ENCODE results near the gene FGG. TPM values are rescaled to one million over a fixed set of nuclear protein-coding genes. Genes with fewer than 3 reads are reported as not detected.
A peak's percentile ranks its signal among the peaks of the same experiment; 100 is the strongest.

Gene FGG
- total and polyA plus RNA-seq, 2 of the 13 experiments (the other 11 are each of a cell fraction or from before 2014, with no cell fraction given), result 1,037 to 2,423 TPM

GRCh38 chr4:154564311-154564710 is 48.1 kb downstream of the FGG start:
- no peak overlapping the region for H3K4me2 ChIP-seq (ENCODE audit: low read depth, low read length)
- ChIA-PET CTCF (ENCODE audit: low intra/inter-chr PET ratio, low total read pairs) (no interaction called here), POLR2A (interaction anchor here (0.9 to 2.1 kb wide), 4 partner anchors 22 to 48 kb away, joined by 3 to 12 read pairs (median 4); partner anchors contain the start of gene FGG)
- DNase-seq (ENCODE audit: low spot score), result no peak
- 95% methylated on average over 1 of the region's 1 CpG for WGBS (ENCODE audit: low lambda C conversion rate)
- ATAC-seq, result no peak
- BruUV-seq (replicated peaks), result no TSS peak
- peaks cover 8% of the 10 kb centered on the region for H3K79me2 ChIP-seq (ENCODE audit: insufficient read depth, low read length)
- no peaks in the 10 kb centered on the region; a peak in 1 of 5 replicates for H3K36me3 ChIP-seq (replicated peaks in 1 of 2; ENCODE audit: control insufficient read depth in 1 of 2, insufficient read depth in 2 of 2, low read length in 2 of 2)
- H3K9ac ChIP-seq (ENCODE audit: insufficient read depth, low read depth, low read length), result no peak overlapping the region
- H2AFZ ChIP-seq (ENCODE audit: low read length), result no peak overlapping the region
- TF ChIP-seq PAWR (CRISPR knock-in tag; IDR thresholded peaks at IDR 0.05; ENCODE audit: borderline replicate concordance) (no peak), YEATS4 (CRISPR knock-in tag; IDR thresholded peaks at IDR 0.05; ENCODE audit: borderline replicate concordance) (no peak), KMT2A (CRISPR knock-in tag; IDR thresholded peaks at IDR 0.05) (no peak), MTA1 (CRISPR knock-in tag; IDR thresholded peaks at IDR 0.05; ENCODE audit: borderline replicate concordance) (no peak), MTF1 (CRISPR knock-in tag; IDR thresholded peaks at IDR 0.05) (no peak), HOMEZ (CRISPR knock-in tag; IDR thresholded peaks at IDR 0.05; ENCODE audit: low read depth) (no peak), ZNF737 (CRISPR knock-in tag; IDR thresholded peaks at IDR 0.05; ENCODE audit: borderline replicate concordance) (no peak), FOXC1 (CRISPR knock-in tag; IDR thresholded peaks at IDR 0.05; ENCODE audit: borderline replicate concordance) (no peak), ZFX (CRISPR knock-in tag; IDR thresholded peaks at IDR 0.05; ENCODE audit: low read depth) (no peak), ZFYVE20 (CRISPR knock-in tag; IDR thresholded peaks at IDR 0.05; ENCODE audit: borderline replicate concordance, low read depth) (no peak)
- TF ChIP-seq, protein P1, sequence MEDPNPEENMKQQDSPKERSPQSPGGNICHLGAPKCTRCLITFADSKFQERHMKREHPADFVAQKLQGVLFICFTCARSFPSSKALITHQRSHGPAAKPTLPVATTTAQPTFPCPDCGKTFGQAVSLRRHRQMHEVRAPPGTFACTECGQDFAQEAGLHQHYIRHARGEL (CRISPR knock-in tag; IDR thresholded peaks at IDR 0.05), result no peak
- H3K27me3 ChIP-seq (ENCODE audit: control insufficient read depth in 1 of 2, insufficient read depth in 2 of 2, low read length in 2 of 2), result no peaks in the 10 kb centered on the region; a peak in 1 of 5 replicates
- no peak overlapping the region for H3K27ac ChIP-seq (ENCODE audit: extremely low read length, insufficient read depth, low read length)
- peak overlapping the region; percentile 14 to 35 (median 25); a peak in 4 of 6 replicates for H3K4me3 ChIP-seq (replicated peaks in 1 of 3; ENCODE audit: insufficient read depth in 1 of 3, low read depth in 2 of 3, low read length in 3 of 3)
- no peaks in the 10 kb centered on the region for H3K9me3 ChIP-seq (ENCODE audit: low read length)
- no peak for FAIRE-seq
- intact Hi-C loops (cut with micrococcal nuclease; ENCODE audit: unreplicated experiment), result no loop called here
- no peaks in the 10 kb centered on the region for H4K20me1 ChIP-seq (ENCODE audit: insufficient read depth, low read length)
- in situ Hi-C loops (cut with HindIII; ENCODE audit: extremely low pct_ligation_motif_present, low pct_unique_long_range_greater_than_20kb), result no loop called here
- H3K4me1 ChIP-seq (ENCODE audit: insufficient read depth, low read length), result peaks cover 46% of the 10 kb centered on the region

Measured in HepG2 (cell line).